Daoy (cell line): ENCODE measurements around the gene NBAS. TPM values are rescaled to one million over a fixed set of nuclear protein-coding genes. Genes with fewer than 3 reads are reported as not detected.
"Not testable (repeated sequence)": the region's sequence is repeated elsewhere in the genome, so short reads cannot be mapped to it uniquely, and the experiment has no call there.

ENCODE experiments used
- DNase-seq: peaks from one replicate; pipeline ENCODE4 v3.0.0-alpha.2; 2015; ENCODE audit warnings: low read depth
- total RNA-seq: library from RNA; depleted of rRNA; stranded (reverse); fragments of >200 nt; shearing (Covaris generic); gene quantifications from 2 replicates; pipeline ENCODE4 v1.2.3, GENCODE V29; 2014

Gene NBAS
- total RNA-seq, 1 experiment from 2014 or later = 30.7 TPM

- DNase-seq = no peak
These were observed 89.5 kb downstream of the NBAS start for GRCh38 chr2:15471606-15472005.

- no peak for DNase-seq
These were observed 101.0 kb downstream of the NBAS start for GRCh38 chr2:15460112-15460620.

GRCh38 chr2:15458277-15458676 is 102.9 kb downstream of the NBAS start:
- DNase-seq = no peak

GRCh38 chr2:15457868-15458267 is 103.3 kb downstream of the NBAS start:
- no peak for DNase-seq

- no peak for DNase-seq
These were observed 104.8 kb downstream of the NBAS start for GRCh38 chr2:15456352-15456751.

- DNase-seq = no peak
These were observed 110.3 kb downstream of the NBAS start for GRCh38 chr2:15450808-15451207.

GRCh38 chr2:15449556-15450236 is 111.4 kb downstream of the NBAS start:
- no peak for DNase-seq

- no peak for DNase-seq
These were observed 112.8 kb downstream of the NBAS start for GRCh38 chr2:15448250-15448839.

GRCh38 chr2:15447381-15447780 is 113.8 kb downstream of the NBAS start:
- DNase-seq = no peak

- DNase-seq = no peak
These were observed 114.2 kb downstream of the NBAS start for GRCh38 chr2:15446961-15447360.

GRCh38 chr2:15445891-15446562 is 115.1 kb downstream of the NBAS start:
- no peak for DNase-seq

GRCh38 chr2:15439768-15440524 is 121.2 kb downstream of the NBAS start:
- not testable (repeated sequence) for DNase-seq

- DNase-seq = not testable (repeated sequence)
These were observed 121.8 kb downstream of the NBAS start for GRCh38 chr2:15439366-15439765.

GRCh38 chr2:15436195-15436594 is 124.9 kb downstream of the NBAS start:
- no peak for DNase-seq

GRCh38 chr2:15435474-15435873 is 125.7 kb downstream of the NBAS start:
- DNase-seq = no peak

GRCh38 chr2:15432642-15433256 is 128.4 kb downstream of the NBAS start:
- no peak for DNase-seq

- DNase-seq = no peak
These were observed 132.1 kb downstream of the NBAS start for GRCh38 chr2:15429032-15429431.

GRCh38 chr2:15427987-15428386 is 133.1 kb downstream of the NBAS start:
- DNase-seq = no peak

- no peak for DNase-seq
These were observed 134.5 kb downstream of the NBAS start for GRCh38 chr2:15426606-15427005.

- DNase-seq = no peak
These were observed 135.4 kb downstream of the NBAS start for GRCh38 chr2:15425712-15426111.

GRCh38 chr2:15421753-15422152 is 139.4 kb downstream of the NBAS start:
- DNase-seq = no peak

GRCh38 chr2:15415748-15416147 is 145.4 kb downstream of the NBAS start:
- DNase-seq = no peak
